Lower leg skin (tissue), 4 donors: ENCODE results near the gene OBSL1. TPM values are rescaled to one million over a fixed set of nuclear protein-coding genes. Genes with fewer than 3 reads are reported as not detected.

Experiments
- DNase-seq, 2 donors: peaks; one replicate each; pipeline ENCODE4 v3.0.0-alpha.2; 2019; ENCODE audit warnings: low spot score in 2 of 2
- H3K4me3 ChIP-seq: fragments of 200-600 bp; sonication (generic); 2 replicates; pipeline ENCODE4 v1.5.1; 2017; ENCODE audit warnings: mild to moderate bottlenecking, low read depth; ENCODE audit not compliant: poor library complexity, severe bottlenecking
- CTCF ChIP-seq, 3 donors: fragments of 450-650 bp; IDR thresholded peaks; one replicate each; pipeline ENCODE4 v1.5.1; 2016; ENCODE audit warnings: antibody characterized with exemption in 3 of 3, mild to moderate bottlenecking in 3 of 3, moderate library complexity in 2 of 3
- POLR2A ChIP-seq, 2 donors: fragments of 450-650 bp; IDR thresholded peaks; one replicate each; pipeline ENCODE4 v1.6.1; 2016 to 2017; ENCODE audit warnings: antibody characterized with exemption in 2 of 2, mild to moderate bottlenecking in 1 of 2, moderate library complexity in 1 of 2
- WGBS, 2 donors: methylation state at CpG; one replicate each; pipeline ENCODE4 v1.1.5; 2018; 5-methylcytosine and 5-hydroxymethylcytosine counted together
- intact Hi-C: fragments of 100-400 bp; cut with DNase I; formaldehyde crosslinking; loops from one replicate; pipeline ENCODE4 v1.15.0; 2023; ENCODE audit warnings: low total_unique reads
- total RNA-seq, 4 donors: library from RNA; depleted of rRNA; stranded (reverse); fragments of >200 nt; gene quantifications; one replicate each; pipeline ENCODE4 v1.1.0, GENCODE V29; 2016

Gene OBSL1
- total RNA-seq, 4 donors from 2014 or later, result 34.2 to 52.7 (median 42.7) TPM

GRCh38 chr2:219521066-219521880 lies 50.1 kb downstream of the OBSL1 start:
- TF ChIP-seq POLR2A (IDR thresholded peaks at IDR 0.05), result no peak
- TF ChIP-seq CTCF (IDR thresholded peaks at IDR 0.05), result no peak
- 16 to 22% methylated on average over 14 of the region's 14 CpGs for WGBS, 2 donors
- intact Hi-C loops, result no loop called here
- H3K4me3 ChIP-seq, result no peak overlapping the region
- DNase-seq, result no peak

- H3K4me3 ChIP-seq, result no peak overlapping the region
- DNase-seq, result no peak
- 67 to 73% methylated on average over 8 of the region's 8 CpGs for WGBS, 2 donors
- intact Hi-C loops, result no loop called here
- TF ChIP-seq POLR2A (IDR thresholded peaks at IDR 0.05), result no peak
- no peak for TF ChIP-seq CTCF (IDR thresholded peaks at IDR 0.05)
Observed at GRCh38 chr2:219520079-219520478, 51.3 kb downstream of the OBSL1 start.

- H3K4me3 ChIP-seq, result no peak overlapping the region
- WGBS, 2 donors, result 92 to 96% methylated on average over 9 of the region's 9 CpGs
- DNase-seq, result no peak
- intact Hi-C loops, result no loop called here
- TF ChIP-seq CTCF (IDR thresholded peaks at IDR 0.05), result no peak
- no peak for TF ChIP-seq POLR2A (IDR thresholded peaks at IDR 0.05)
Observed at GRCh38 chr2:219519526-219519916, 51.8 kb downstream of the OBSL1 start.

- 59 to 63% methylated on average over 10 of the region's 10 CpGs for WGBS, 2 donors
- intact Hi-C loops, result no loop called here
- no peak for TF ChIP-seq POLR2A (IDR thresholded peaks at IDR 0.05)
- no peak for TF ChIP-seq CTCF (IDR thresholded peaks at IDR 0.05)
- H3K4me3 ChIP-seq, result no peak overlapping the region
- DNase-seq, result no peak
Observed at GRCh38 chr2:219517954-219518778, 53.2 kb downstream of the OBSL1 start.

- no peak for TF ChIP-seq POLR2A (IDR thresholded peaks at IDR 0.05)
- TF ChIP-seq CTCF (IDR thresholded peaks at IDR 0.05), result no peak
- WGBS, 2 donors, result 56 to 69% methylated on average over 7 of the region's 7 CpGs
- no peak overlapping the region for H3K4me3 ChIP-seq
- intact Hi-C loops, result no loop called here
- DNase-seq, result no peak
Observed at GRCh38 chr2:219516888-219517287, 54.5 kb downstream of the OBSL1 start.
